ENCODE data around the gene FARP1. TPM values are rescaled to one million over a fixed set of nuclear protein-coding genes. Genes with fewer than 3 reads are reported as not detected.

FARP1 gene
- 25.8 and 26.1 TPM in 2 replicates for total RNA-seq (2014; rRNA removed; shearing (Covaris generic))

- peak; percentile 95 for DNase-seq
- no peaks in the 10 kb centered on the region for H3K36me3 ChIP-seq (replicated peaks; ENCODE audit: control insufficient read depth, insufficient read depth, low read length)
- H3K27me3 ChIP-seq (ENCODE audit: control insufficient read depth, insufficient read depth, low read length) = peaks cover 8% of the 10 kb centered on the region
- H3K4me3 ChIP-seq (ENCODE audit: insufficient read depth, low read depth, low read length) = peak within 1 kb of the TSS; percentile 78
Observed at GRCh38 chr13:98142380-98143156, at the start of gene FARP1. TSS of gene FARP1 (plus strand) at chr13:98143094. CDS start at chr13:98213243, 70,149 bp downstream.

DNA sequence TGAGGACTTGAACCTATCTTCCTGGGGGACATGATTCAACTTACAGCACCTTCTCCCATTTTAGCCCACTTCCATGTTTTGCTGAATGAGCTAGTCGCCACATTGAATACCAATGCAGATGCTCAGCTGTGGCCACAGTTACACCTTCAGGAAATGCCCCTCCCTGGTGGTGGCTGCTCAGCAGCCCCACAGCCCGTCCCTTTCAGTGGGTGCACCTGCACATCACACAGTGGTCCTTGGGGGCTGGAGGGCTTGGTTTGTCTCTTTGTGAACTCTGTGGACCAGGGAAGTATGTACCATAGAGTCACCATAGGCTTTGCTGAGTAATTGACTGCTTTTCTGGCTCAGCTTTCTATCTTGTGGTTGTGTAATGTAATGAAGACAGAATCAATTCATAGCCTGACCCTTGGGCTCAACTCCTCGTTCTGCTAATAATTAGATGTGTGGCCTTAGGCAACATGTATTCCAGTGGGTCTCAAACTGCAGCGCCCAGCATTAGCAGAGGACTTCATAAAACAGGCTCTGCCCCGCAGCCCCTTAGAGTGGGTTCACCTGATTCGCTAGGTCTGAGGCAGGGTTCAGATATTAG is 48.1 kb upstream of the FARP1 start:
- no peak for DNase-seq
- H3K4me3 ChIP-seq (ENCODE audit: insufficient read depth, low read depth, low read length) = no peak overlapping the region
- no peaks in the 10 kb centered on the region for H3K27me3 ChIP-seq (ENCODE audit: control insufficient read depth, insufficient read depth, low read length)
- H3K36me3 ChIP-seq (replicated peaks; ENCODE audit: control insufficient read depth, insufficient read depth, low read length) = no peaks in the 10 kb centered on the region

- no peak for DNase-seq
- H3K27me3 ChIP-seq (ENCODE audit: control insufficient read depth, insufficient read depth, low read length) = no peaks in the 10 kb centered on the region
- H3K4me3 ChIP-seq (ENCODE audit: insufficient read depth, low read depth, low read length) = no peak overlapping the region
- H3K36me3 ChIP-seq (replicated peaks; ENCODE audit: control insufficient read depth, insufficient read depth, low read length) = no peaks in the 10 kb centered on the region
Observed at GRCh38 chr13:98096059-98096458, 46.8 kb upstream of the FARP1 start.

DNA sequence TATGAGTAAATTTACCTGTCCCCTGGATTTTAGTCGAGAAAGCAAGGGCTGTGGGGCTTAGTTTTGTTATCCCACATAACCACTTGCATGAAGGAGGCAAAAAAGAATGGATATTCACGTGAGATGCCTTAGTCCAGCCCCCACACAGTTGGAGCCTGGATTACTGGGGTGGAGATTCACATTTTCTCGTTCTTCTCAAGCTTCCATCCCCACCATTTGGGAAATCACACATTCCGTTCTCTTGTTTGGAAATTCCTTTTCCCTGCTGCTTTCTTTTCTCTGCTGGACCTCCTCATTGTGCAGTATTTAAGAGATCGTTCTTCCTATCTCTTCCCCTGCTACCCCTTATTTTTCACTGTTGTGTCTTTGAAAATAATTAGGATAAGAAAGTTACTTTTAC is 45.1 kb upstream of the FARP1 start:
- H3K36me3 ChIP-seq (replicated peaks; ENCODE audit: control insufficient read depth, insufficient read depth, low read length) = no peaks in the 10 kb centered on the region
- DNase-seq = peak; percentile 43
- no peaks in the 10 kb centered on the region for H3K27me3 ChIP-seq (ENCODE audit: control insufficient read depth, insufficient read depth, low read length)
- H3K4me3 ChIP-seq (ENCODE audit: insufficient read depth, low read depth, low read length) = no peak overlapping the region

DNA sequence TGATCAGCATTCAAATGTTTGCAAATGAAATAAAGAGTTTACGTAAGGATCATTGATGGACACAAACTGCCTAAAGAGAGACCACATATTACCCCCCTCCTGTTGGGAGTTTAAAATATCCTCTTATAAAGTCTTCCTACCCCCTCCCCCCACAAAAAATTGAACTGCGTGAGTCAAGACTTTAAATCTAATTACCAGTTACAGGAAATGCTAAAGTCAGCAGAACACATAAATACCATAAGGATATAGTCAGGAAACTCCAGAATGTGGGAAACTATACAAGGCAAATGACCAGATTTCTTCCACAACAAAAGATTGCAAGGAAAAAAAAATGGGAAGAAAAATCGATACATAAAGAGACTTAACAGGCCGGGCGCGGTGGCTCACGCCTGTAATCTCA is 44.4 kb upstream of the FARP1 start:
- Histone ChIP-seq H3K27me3 (ENCODE audit: control insufficient read depth, insufficient read depth, low read length) (no peaks in the 10 kb centered on the region), H3K36me3 (replicated peaks; ENCODE audit: control insufficient read depth, insufficient read depth, low read length) (no peaks in the 10 kb centered on the region), H3K4me3 (ENCODE audit: insufficient read depth, low read depth, low read length) (no peak overlapping the region)
- no peak for DNase-seq

- no peak overlapping the region for H3K4me3 ChIP-seq (ENCODE audit: insufficient read depth, low read depth, low read length)
- H3K27me3 ChIP-seq (ENCODE audit: control insufficient read depth, insufficient read depth, low read length) = no peaks in the 10 kb centered on the region
- H3K36me3 ChIP-seq (replicated peaks; ENCODE audit: control insufficient read depth, insufficient read depth, low read length) = no peaks in the 10 kb centered on the region
- no peak for DNase-seq
Observed at GRCh38 chr13:98099627-98100026, 43.3 kb upstream of the FARP1 start.

GRCh38 chr13:98100481-98100880 is 42.4 kb upstream of the FARP1 start:
- no peaks in the 10 kb centered on the region for H3K36me3 ChIP-seq (replicated peaks; ENCODE audit: control insufficient read depth, insufficient read depth, low read length)
- H3K27me3 ChIP-seq (ENCODE audit: control insufficient read depth, insufficient read depth, low read length) = no peaks in the 10 kb centered on the region
- DNase-seq = no peak
- no peak overlapping the region for H3K4me3 ChIP-seq (ENCODE audit: insufficient read depth, low read depth, low read length)

DNA sequence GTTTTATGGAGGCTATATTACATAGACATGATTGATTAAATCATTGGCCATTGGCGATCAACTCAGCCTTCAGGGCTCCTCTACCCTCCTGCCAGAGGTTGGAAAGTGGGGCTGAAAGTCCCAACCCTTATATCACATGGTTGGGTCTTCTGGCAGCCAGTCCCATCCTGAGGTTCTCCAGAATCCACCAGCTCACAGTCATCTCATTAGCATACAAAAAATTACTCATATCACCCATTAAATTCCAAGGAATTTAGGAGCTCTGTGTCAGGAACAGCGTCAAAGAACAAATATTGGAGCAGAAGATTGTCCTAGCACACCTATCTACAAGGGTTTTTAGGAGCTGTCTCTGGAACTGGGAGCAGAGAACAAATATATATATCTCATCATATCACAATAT is 39.4 kb upstream of the FARP1 start:
- H3K27me3 ChIP-seq (ENCODE audit: control insufficient read depth, insufficient read depth, low read length) = no peaks in the 10 kb centered on the region

GRCh38 chr13:98103942-98104880 is 38.7 kb upstream of the FARP1 start:
- no peaks in the 10 kb centered on the region for H3K27me3 ChIP-seq (ENCODE audit: control insufficient read depth, insufficient read depth, low read length)
- no peaks in the 10 kb centered on the region for H3K36me3 ChIP-seq (replicated peaks; ENCODE audit: control insufficient read depth, insufficient read depth, low read length)
- peak; percentile 52 for DNase-seq
- H3K4me3 ChIP-seq (ENCODE audit: insufficient read depth, low read depth, low read length) = no peak overlapping the region

More for the DNA sequence above, 39.4 kb upstream of the FARP1 start:
- Histone ChIP-seq H3K4me3 (ENCODE audit: insufficient read depth, low read depth, low read length) (no peak overlapping the region), H3K36me3 (replicated peaks; ENCODE audit: control insufficient read depth, insufficient read depth, low read length) (no peaks in the 10 kb centered on the region)
- no peak for DNase-seq

DNA sequence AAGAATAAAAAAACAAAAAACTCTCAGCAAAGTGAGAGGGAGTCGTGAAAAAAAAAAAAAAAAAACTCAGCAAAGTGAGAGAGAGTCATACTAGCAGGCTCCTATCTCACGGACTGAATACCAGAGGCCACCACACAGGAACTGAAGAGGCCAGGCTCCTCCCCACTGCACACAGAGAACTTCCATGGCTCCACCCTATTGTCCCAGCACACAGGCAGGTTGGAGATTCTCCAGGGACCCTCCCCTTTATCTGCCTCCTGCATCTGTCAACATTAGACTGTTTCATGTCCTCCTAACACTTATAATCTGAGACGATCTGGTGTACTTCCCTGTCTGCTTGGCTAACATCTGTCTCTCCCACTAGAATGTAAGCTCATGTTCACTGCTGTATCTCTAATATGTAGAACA is 37.0 kb upstream of the FARP1 start:
- Histone ChIP-seq H3K27me3 (ENCODE audit: control insufficient read depth, insufficient read depth, low read length) (no peaks in the 10 kb centered on the region), H3K4me3 (ENCODE audit: insufficient read depth, low read depth, low read length) (no peak overlapping the region), H3K36me3 (replicated peaks; ENCODE audit: control insufficient read depth, insufficient read depth, low read length) (no peaks in the 10 kb centered on the region)
- DNase-seq = no peak

DNA sequence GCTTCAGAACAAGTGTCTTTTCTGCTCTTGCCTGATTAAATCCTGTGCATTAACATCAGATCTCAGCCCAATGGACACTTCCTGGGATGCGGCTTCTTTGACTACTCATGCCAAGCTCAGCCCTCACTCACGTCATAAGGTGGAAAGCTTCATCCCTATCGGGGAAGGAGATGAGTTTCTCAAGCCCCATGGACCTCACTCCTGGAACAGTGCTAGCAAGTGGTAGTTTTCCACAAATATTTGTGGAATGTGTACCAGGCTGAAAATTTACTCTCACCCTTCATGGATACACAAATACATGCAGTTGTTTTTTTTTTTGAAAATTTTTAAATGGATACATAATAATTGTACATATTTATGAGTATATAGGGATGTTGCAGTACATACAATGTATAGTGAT is 34.6 kb upstream of the FARP1 start:
- Histone ChIP-seq H3K36me3 (replicated peaks; ENCODE audit: control insufficient read depth, insufficient read depth, low read length) (no peaks in the 10 kb centered on the region), H3K27me3 (ENCODE audit: control insufficient read depth, insufficient read depth, low read length) (no peaks in the 10 kb centered on the region), H3K4me3 (ENCODE audit: insufficient read depth, low read depth, low read length) (no peak overlapping the region)
- no peak for DNase-seq

DNA sequence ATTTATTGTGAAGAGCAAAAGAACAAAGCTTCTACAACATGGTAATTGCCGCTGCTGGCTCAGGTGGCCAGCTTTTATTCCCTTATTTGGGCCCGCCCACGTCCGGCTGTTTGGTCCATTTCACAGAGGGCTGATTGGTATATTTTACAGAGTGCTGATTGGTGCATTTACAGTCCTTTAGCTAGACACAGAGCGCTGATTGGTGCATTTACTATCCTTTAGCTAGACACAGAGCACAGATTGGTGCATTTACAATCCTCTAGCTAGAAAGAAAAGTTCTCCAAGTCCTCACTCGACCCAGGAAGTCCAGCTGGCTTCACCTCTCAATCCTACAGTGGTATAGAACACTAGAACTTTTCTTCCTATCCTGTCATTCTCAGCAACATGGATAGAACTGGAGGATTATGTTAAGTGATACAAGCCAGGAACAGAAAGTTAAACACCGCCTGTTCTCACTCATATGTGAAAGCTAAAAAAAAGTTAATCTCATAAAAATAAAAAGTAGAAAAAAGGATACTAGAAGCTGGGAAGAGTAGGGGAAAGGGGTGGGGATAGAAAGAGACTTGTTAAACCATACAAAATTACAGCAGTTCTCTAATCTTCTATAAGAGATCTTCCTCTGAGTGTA is 33.6 kb upstream of the FARP1 start:
- Histone ChIP-seq H3K36me3 (replicated peaks; ENCODE audit: control insufficient read depth, insufficient read depth, low read length) (no peaks in the 10 kb centered on the region), H3K4me3 (ENCODE audit: insufficient read depth, low read depth, low read length) (no peak overlapping the region), H3K27me3 (ENCODE audit: control insufficient read depth, insufficient read depth, low read length) (no peaks in the 10 kb centered on the region)
- DNase-seq = no peak

GRCh38 chr13:98110749-98111148 is 32.1 kb upstream of the FARP1 start:
- no peak for DNase-seq
- H3K36me3 ChIP-seq (replicated peaks; ENCODE audit: control insufficient read depth, insufficient read depth, low read length) = no peaks in the 10 kb centered on the region
- H3K27me3 ChIP-seq (ENCODE audit: control insufficient read depth, insufficient read depth, low read length) = no peaks in the 10 kb centered on the region
- H3K4me3 ChIP-seq (ENCODE audit: insufficient read depth, low read depth, low read length) = no peak overlapping the region

Measured in H7 (cell line).